Measurements from ENCODE around the gene RRP12. TPM values are rescaled to one million over a fixed set of nuclear protein-coding genes. Genes with fewer than 3 reads are reported as not detected.

Gene RRP12
- total RNA-seq, 2 donors from 2014 or later = 11.5 to 30.4 TPM

DNA sequence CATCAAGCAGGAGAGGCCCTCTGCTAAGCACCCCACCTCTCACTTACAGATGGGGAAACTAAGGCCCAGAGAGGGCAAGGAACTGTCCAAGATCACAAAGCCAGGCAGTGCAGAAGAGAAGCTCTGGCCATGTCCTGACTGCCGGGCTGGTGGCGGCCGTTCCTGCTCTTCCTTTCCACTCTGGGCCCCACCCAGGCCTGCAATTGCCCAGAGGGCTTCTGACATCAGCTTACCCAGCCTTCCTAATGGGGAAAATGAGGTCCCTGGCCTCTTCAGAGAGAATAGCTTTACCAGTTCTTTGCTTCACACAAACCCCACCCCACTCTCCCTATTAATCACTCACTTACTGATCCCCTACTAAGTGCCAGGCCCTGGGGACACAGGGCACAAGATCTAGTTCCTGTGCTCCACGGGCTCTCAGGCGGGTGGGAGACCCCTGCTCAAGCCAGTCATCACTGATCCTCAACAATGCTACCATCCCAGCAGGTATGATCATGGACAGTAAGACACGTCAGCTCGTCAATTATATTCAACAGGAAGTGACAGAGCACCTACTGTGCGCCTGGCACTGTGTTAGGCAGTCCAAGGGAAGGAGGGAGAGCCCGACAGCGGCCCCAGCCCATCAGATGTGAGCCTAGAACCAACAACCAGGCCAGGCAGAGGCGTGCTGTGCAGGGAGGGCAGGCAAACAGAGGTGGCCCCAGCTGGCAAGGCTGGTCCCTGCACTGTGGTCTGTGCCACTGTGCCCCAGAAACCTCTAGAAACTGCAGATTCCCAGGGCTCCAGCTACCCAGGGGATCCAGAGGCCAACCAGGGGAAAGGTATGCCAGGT, 40.2 kb downstream of the RRP12 start:
- H3K36me3 ChIP-seq = peaks cover under 1% of the 10 kb centered on the region
- intact Hi-C loops (cut with DNase I) = no loop called here

GRCh38 chr10:97358781-97359180, 42.4 kb downstream of the RRP12 start:
- TF ChIP-seq, protein P1, sequence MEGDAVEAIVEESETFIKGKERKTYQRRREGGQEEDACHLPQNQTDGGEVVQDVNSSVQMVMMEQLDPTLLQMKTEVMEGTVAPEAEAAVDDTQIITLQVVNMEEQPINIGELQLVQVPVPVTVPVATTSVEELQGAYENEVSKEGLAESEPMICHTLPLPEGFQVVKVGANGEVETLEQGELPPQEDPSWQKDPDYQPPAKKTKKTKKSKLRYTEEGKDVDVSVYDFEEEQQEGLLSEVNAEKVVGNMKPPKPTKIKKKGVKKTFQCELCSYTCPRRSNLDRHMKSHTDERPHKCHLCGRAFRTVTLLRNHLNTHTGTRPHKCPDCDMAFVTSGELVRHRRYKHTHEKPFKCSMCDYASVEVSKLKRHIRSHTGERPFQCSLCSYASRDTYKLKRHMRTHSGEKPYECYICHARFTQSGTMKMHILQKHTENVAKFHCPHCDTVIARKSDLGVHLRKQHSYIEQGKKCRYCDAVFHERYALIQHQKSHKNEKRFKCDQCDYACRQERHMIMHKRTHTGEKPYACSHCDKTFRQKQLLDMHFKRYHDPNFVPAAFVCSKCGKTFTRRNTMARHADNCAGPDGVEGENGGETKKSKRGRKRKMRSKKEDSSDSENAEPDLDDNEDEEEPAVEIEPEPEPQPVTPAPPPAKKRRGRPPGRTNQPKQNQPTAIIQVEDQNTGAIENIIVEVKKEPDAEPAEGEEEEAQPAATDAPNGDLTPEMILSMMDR (IDR thresholded peaks at IDR 0.05) = no peak
- Histone ChIP-seq H3K9me3 (no peaks in the 10 kb centered on the region), H3K27ac (no peak overlapping the region), H3K4me1 (no peaks in the 10 kb centered on the region), H3K4me3 (no peak overlapping the region), H3K9ac (ENCODE audit: low read depth in 2 of 2, low read length in 2 of 2) (no peak overlapping the region), H3K27me3 (no peaks in the 10 kb centered on the region), H3K36me3 (no peaks in the 10 kb centered on the region)
- DNase-seq = no peak
- intact Hi-C loops (cut with DNase I) = no loop called here

More for the DNA sequence above, 40.2 kb downstream of the RRP12 start:
- no peaks in the 10 kb centered on the region for H3K4me1 ChIP-seq
- H3K27me3 ChIP-seq = no peaks in the 10 kb centered on the region
- H3K27ac ChIP-seq = no peak overlapping the region
- H3K9me3 ChIP-seq = no peaks in the 10 kb centered on the region
- TF ChIP-seq, protein P1 (IDR thresholded peaks at IDR 0.05) = no peak
- H3K9ac ChIP-seq (ENCODE audit: low read depth in 2 of 2, low read length in 2 of 2) = no peak overlapping the region
- DNase-seq = no peak
- H3K4me3 ChIP-seq = no peak overlapping the region

- TF ChIP-seq, protein P1 (IDR thresholded peaks at IDR 0.05) = no peak
- no peaks in the 10 kb centered on the region for H3K36me3 ChIP-seq
- no peak overlapping the region for H3K4me3 ChIP-seq
- no peak for DNase-seq
- intact Hi-C loops (cut with DNase I) = no loop called here
- no peaks in the 10 kb centered on the region for H3K4me1 ChIP-seq
- H3K27ac ChIP-seq = no peak overlapping the region
- H3K9ac ChIP-seq (ENCODE audit: low read depth in 2 of 2, low read length in 2 of 2) = no peak overlapping the region
- H3K27me3 ChIP-seq = no peaks in the 10 kb centered on the region
- H3K9me3 ChIP-seq = no peaks in the 10 kb centered on the region
Measured at GRCh38 chr10:97358349-97358748, 42.8 kb downstream of the RRP12 start.

- no peak overlapping the region for H3K27ac ChIP-seq
- TF ChIP-seq, protein P1 (IDR thresholded peaks at IDR 0.05) = no peak
- H3K4me1 ChIP-seq = no peaks in the 10 kb centered on the region
- no peak overlapping the region for H3K9ac ChIP-seq (ENCODE audit: low read depth in 2 of 2, low read length in 2 of 2)
- DNase-seq = no peak
- intact Hi-C loops (cut with DNase I) = no loop called here
- no peaks in the 10 kb centered on the region for H3K9me3 ChIP-seq
- H3K4me3 ChIP-seq = no peak overlapping the region
- no peaks in the 10 kb centered on the region for H3K36me3 ChIP-seq
- no peaks in the 10 kb centered on the region for H3K27me3 ChIP-seq
Measured at GRCh38 chr10:97356918-97357317, 44.2 kb downstream of the RRP12 start.

GRCh38 chr10:97356318-97356914, 44.7 kb downstream of the RRP12 start:
- Histone ChIP-seq H3K4me1 (no peaks in the 10 kb centered on the region), H3K27ac (no peak overlapping the region), H3K9me3 (no peaks in the 10 kb centered on the region), H3K36me3 (no peaks in the 10 kb centered on the region), H3K9ac (ENCODE audit: low read depth in 2 of 2, low read length in 2 of 2) (no peak overlapping the region), H3K4me3 (no peak overlapping the region), H3K27me3 (no peaks in the 10 kb centered on the region)
- TF ChIP-seq, protein P1 (IDR thresholded peaks at IDR 0.05) = no peak
- intact Hi-C loops (cut with DNase I) = no loop called here
- DNase-seq = no peak

Measured in colonic mucosa (tissue), 4 donors.